ENCODE data around the gene RHOBTB3.
A peak's percentile ranks its signal among the peaks of the same experiment; 100 is the strongest.

Gene RHOBTB3

GRCh38 chr5:95713960-95714710, 17.0 kb upstream of the RHOBTB3 start:
- no peak for DNase-seq

- DNase-seq: no peak
Measured at GRCh38 chr5:95715799-95716461, 15.2 kb upstream of the RHOBTB3 start.

GRCh38 chr5:95717439-95717838, 13.7 kb upstream of the RHOBTB3 start:
- no peak for DNase-seq

- no peak for DNase-seq
Measured at GRCh38 chr5:95718203-95718602, 12.9 kb upstream of the RHOBTB3 start.

GRCh38 chr5:95718738-95719137, 12.4 kb upstream of the RHOBTB3 start:
- no peak for DNase-seq

- no peak for DNase-seq
Measured at GRCh38 chr5:95720094-95720786, 10.9 kb upstream of the RHOBTB3 start.

- DNase-seq: no peak
Measured at GRCh38 chr5:95721582-95722295, 9.4 kb upstream of the RHOBTB3 start.

- no peak for DNase-seq
Measured at GRCh38 chr5:95723632-95724369, 7.3 kb upstream of the RHOBTB3 start.

GRCh38 chr5:95725071-95725820, 5.9 kb upstream of the RHOBTB3 start:
- DNase-seq: no peak

GRCh38 chr5:95725937-95726810, 5.0 kb upstream of the RHOBTB3 start:
- DNase-seq: no peak

- DNase-seq: no peak
Measured at GRCh38 chr5:95726811-95727763, 4.0 kb upstream of the RHOBTB3 start.

- peak; percentile 93 for DNase-seq
Measured at GRCh38 chr5:95727764-95728191, 3.4 kb upstream of the RHOBTB3 start.

- DNase-seq: no peak
Measured at GRCh38 chr5:95728494-95729114, 2.5 kb upstream of the RHOBTB3 start.

- DNase-seq: no peak
Measured at GRCh38 chr5:95729115-95730010, 1.8 kb upstream of the RHOBTB3 start.

GRCh38 chr5:95730011-95730700, 980 bp upstream of the RHOBTB3 start:
- no peak for DNase-seq

- peak; percentile 17 for DNase-seq
Measured at GRCh38 chr5:95731571-95732554, 727 bp downstream of the RHOBTB3 start.

Data from NCI-H2029 treated with DMSO at 0.1 percent for 48 hours (cell line).